SK-N-SH treated with all-trans-retinoic acid at 6 μM for 48 hours (cell line): ENCODE measurements around the gene MVK.
A peak's percentile ranks its signal among the peaks of the same experiment; 100 is the strongest.

Source experiments
- ATAC-seq: fragments of 200-7000 bp; cut with Tn5 transposase; 3 replicates; pipeline ENCODE4 v1.9.1; 2020; ENCODE audit warnings: mild to moderate bottlenecking, moderate library complexity
- ARNTL ChIP-seq: fragments of 450-650 bp; formaldehyde crosslinking; IDR thresholded peaks from 2 replicates; pipeline ENCODE4 v1.5.0; 2020; ENCODE audit warnings: low read depth, mild to moderate bottlenecking, moderate library complexity, borderline replicate concordance
- BACH2 ChIP-seq: fragments of 250-450 bp; sonication (Bioruptor Pico); IDR thresholded peaks from 2 replicates; pipeline ENCODE4 v1.9.0; 2021; ENCODE audit warnings: mild to moderate bottlenecking, borderline replicate concordance
- CSDC2 ChIP-seq: fragments of 250-450 bp; sonication (Bioruptor Pico); IDR thresholded peaks from 2 replicates; pipeline ENCODE4 v1.5.0; 2020; ENCODE audit warnings: mild to moderate bottlenecking, moderate library complexity
- ESRRG ChIP-seq: fragments of 250-450 bp; sonication (Bioruptor Pico); IDR thresholded peaks from 2 replicates; pipeline ENCODE4 v1.6.1; 2021; ENCODE audit warnings: mild to moderate bottlenecking
- GLIS3 ChIP-seq: fragments of 250-450 bp; sonication (Bioruptor Pico); IDR thresholded peaks from 2 replicates; pipeline ENCODE4 v1.5.0; 2020; ENCODE audit warnings: mild to moderate bottlenecking, moderate library complexity
- ISL1 ChIP-seq: fragments of 250-450 bp; sonication (Bioruptor Pico); IDR thresholded peaks from 2 replicates; pipeline ENCODE4 v2.1.2; 2022; ENCODE audit warnings: mild to moderate bottlenecking, moderate library complexity
- OSR1 ChIP-seq: fragments of 250-450 bp; sonication (Bioruptor Pico); IDR thresholded peaks from 2 replicates; pipeline ENCODE4 v1.8.0; 2022; ENCODE audit warnings: moderate library complexity, mild to moderate bottlenecking, inconsistent platforms
- PATZ1 ChIP-seq: fragments of 250-450 bp; sonication (Bioruptor Pico); IDR thresholded peaks from 2 replicates; pipeline ENCODE4 v1.8.0; 2020; ENCODE audit warnings: mild to moderate bottlenecking, moderate library complexity, borderline replicate concordance
- POU6F1 ChIP-seq: fragments of 250-450 bp; sonication (Bioruptor Pico); IDR thresholded peaks from 2 replicates; pipeline ENCODE4 v1.8.0; 2021; ENCODE audit warnings: low read depth, mild to moderate bottlenecking, moderate library complexity, borderline replicate concordance
- PPARA ChIP-seq: fragments of 250-450 bp; sonication (Bioruptor Pico); IDR thresholded peaks from 2 replicates; pipeline ENCODE4 v1.5.0; 2020; ENCODE audit warnings: mild to moderate bottlenecking, borderline replicate concordance
- RARB ChIP-seq: fragments of 250-450 bp; sonication (Bioruptor Pico); IDR thresholded peaks from 2 replicates; pipeline ENCODE4 v1.8.0; 2021; ENCODE audit warnings: mild to moderate bottlenecking, moderate library complexity
- SNAI2 ChIP-seq: fragments of 250-450 bp; sonication (Bioruptor Pico); IDR thresholded peaks from 2 replicates; pipeline ENCODE4 v1.5.0; 2020; ENCODE audit warnings: mild to moderate bottlenecking, moderate library complexity
- TCF4 ChIP-seq: fragments of 250-450 bp; sonication (Bioruptor Pico); IDR thresholded peaks from 2 replicates; pipeline ENCODE4 v1.8.0; 2021; ENCODE audit warnings: mild to moderate bottlenecking, moderate library complexity, borderline replicate concordance
- TOX ChIP-seq: fragments of 250-450 bp; sonication (Bioruptor Pico); IDR thresholded peaks from 2 replicates; pipeline ENCODE4 v1.8.0; 2021; ENCODE audit warnings: mild to moderate bottlenecking, moderate library complexity, borderline replicate concordance
- ZC3H10 ChIP-seq: fragments of 250-450 bp; sonication (Bioruptor Pico); IDR thresholded peaks from 2 replicates; pipeline ENCODE4 v1.5.1; 2021; ENCODE audit warnings: mild to moderate bottlenecking, moderate library complexity
- ZFP3 ChIP-seq: fragments of 250-450 bp; sonication (Bioruptor Pico); IDR thresholded peaks from 2 replicates; pipeline ENCODE4 v1.5.0; 2020; ENCODE audit warnings: mild to moderate bottlenecking, moderate library complexity
- ZNF565 ChIP-seq: fragments of 450-650 bp; formaldehyde crosslinking; conservative IDR thresholded peaks from 2 replicates; pipeline ENCODE4 v1.5.0; 2020; ENCODE audit warnings: low read depth, mild to moderate bottlenecking, moderate library complexity
- ZNF70 ChIP-seq: fragments of 450-650 bp; formaldehyde crosslinking; IDR thresholded peaks from 2 replicates; pipeline ENCODE4 v1.5.0; 2020; ENCODE audit warnings: mild to moderate bottlenecking, moderate library complexity
- TF ChIP-seq, protein P1 (sequence below): fragments of 250-450 bp; sonication (Bioruptor Pico); IDR thresholded peaks from 2 replicates; pipeline ENCODE4 v1.5.0; 2020; ENCODE audit warnings: mild to moderate bottlenecking, moderate library complexity
- TF ChIP-seq, protein P2 (sequence below): fragments of 250-450 bp; sonication (Bioruptor Pico); IDR thresholded peaks from 2 replicates; pipeline ENCODE4 v1.5.1; 2021; ENCODE audit warnings: mild to moderate bottlenecking, moderate library complexity
- TF ChIP-seq, protein P3 (sequence below): fragments of 250-450 bp; sonication (Bioruptor Pico); IDR thresholded peaks from 2 replicates; pipeline ENCODE4 v1.5.1; 2020; ENCODE audit warnings: low read depth, mild to moderate bottlenecking, moderate library complexity

Gene MVK

GRCh38 chr12:109596418-109597244 is 23.0 kb downstream of the MVK start:
- no peak for ATAC-seq
- TF ChIP-seq ESRRG (CRISPR knock-in tag) (no peak), ARNTL (CRISPR knock-in tag) (no peak), POU6F1 (CRISPR knock-in tag) (no peak), CSDC2 (CRISPR knock-in tag) (no peak), ISL1 (CRISPR knock-in tag) (no peak), ZNF70 (CRISPR knock-in tag) (no peak), PPARA (no peak)
- TF ChIP-seq, protein P1, sequence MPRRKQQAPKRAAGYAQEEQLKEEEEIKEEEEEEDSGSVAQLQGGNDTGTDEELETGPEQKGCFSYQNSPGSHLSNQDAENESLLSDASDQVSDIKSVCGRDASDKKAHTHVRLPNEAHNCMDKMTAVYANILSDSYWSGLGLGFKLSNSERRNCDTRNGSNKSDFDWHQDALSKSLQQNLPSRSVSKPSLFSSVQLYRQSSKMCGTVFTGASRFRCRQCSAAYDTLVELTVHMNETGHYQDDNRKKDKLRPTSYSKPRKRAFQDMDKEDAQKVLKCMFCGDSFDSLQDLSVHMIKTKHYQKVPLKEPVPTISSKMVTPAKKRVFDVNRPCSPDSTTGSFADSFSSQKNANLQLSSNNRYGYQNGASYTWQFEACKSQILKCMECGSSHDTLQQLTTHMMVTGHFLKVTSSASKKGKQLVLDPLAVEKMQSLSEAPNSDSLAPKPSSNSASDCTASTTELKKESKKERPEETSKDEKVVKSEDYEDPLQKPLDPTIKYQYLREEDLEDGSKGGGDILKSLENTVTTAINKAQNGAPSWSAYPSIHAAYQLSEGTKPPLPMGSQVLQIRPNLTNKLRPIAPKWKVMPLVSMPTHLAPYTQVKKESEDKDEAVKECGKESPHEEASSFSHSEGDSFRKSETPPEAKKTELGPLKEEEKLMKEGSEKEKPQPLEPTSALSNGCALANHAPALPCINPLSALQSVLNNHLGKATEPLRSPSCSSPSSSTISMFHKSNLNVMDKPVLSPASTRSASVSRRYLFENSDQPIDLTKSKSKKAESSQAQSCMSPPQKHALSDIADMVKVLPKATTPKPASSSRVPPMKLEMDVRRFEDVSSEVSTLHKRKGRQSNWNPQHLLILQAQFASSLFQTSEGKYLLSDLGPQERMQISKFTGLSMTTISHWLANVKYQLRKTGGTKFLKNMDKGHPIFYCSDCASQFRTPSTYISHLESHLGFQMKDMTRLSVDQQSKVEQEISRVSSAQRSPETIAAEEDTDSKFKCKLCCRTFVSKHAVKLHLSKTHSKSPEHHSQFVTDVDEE (CRISPR knock-in tag), result no peak
- TF ChIP-seq, protein P2, sequence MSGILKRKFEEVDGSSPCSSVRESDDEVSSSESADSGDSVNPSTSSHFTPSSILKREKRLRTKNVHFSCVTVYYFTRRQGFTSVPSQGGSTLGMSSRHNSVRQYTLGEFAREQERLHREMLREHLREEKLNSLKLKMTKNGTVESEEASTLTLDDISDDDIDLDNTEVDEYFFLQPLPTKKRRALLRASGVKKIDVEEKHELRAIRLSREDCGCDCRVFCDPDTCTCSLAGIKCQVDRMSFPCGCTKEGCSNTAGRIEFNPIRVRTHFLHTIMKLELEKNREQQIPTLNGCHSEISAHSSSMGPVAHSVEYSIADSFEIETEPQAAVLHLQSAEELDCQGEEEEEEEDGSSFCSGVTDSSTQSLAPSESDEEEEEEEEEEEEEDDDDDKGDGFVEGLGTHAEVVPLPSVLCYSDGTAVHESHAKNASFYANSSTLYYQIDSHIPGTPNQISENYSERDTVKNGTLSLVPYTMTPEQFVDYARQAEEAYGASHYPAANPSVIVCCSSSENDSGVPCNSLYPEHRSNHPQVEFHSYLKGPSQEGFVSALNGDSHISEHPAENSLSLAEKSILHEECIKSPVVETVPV (CRISPR knock-in tag), result no peak

DNA sequence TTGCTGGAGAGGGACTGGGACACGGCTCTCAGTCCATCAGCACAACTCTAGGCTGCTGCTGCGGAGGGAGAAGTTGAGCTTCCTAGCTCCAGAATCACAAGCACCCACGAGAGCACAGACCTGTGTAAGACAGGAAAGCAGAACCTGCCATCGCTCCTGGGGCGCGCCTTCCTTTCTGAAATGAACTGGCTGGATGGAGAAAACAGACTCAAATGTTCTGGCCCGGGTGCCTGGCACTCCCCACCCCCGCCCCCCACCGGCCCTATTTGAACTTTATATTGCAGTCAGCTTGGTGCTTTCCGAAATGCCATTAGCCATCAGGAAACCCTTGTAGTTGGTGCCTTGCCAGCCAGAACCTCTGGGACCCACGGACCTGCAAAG is 23.8 kb downstream of the MVK start:
- TF ChIP-seq ARNTL (CRISPR knock-in tag) (no peak), TCF4 (no peak), ZC3H10 (CRISPR knock-in tag) (no peak), POU6F1 (CRISPR knock-in tag) (no peak), RARB (CRISPR knock-in tag) (no peak), PATZ1 (CRISPR knock-in tag) (no peak), TOX (CRISPR knock-in tag) (no peak), BACH2 (CRISPR knock-in tag) (no peak), ISL1 (CRISPR knock-in tag) (no peak), GLIS3 (no peak), OSR1 (CRISPR knock-in tag) (no peak), SNAI2 (CRISPR knock-in tag) (no peak), ZFP3 (no peak), PPARA (no peak), ZNF565 (no peak), ESRRG (CRISPR knock-in tag) (no peak)
- TF ChIP-seq, protein P2 (CRISPR knock-in tag), result no peak
- TF ChIP-seq, protein P3, sequence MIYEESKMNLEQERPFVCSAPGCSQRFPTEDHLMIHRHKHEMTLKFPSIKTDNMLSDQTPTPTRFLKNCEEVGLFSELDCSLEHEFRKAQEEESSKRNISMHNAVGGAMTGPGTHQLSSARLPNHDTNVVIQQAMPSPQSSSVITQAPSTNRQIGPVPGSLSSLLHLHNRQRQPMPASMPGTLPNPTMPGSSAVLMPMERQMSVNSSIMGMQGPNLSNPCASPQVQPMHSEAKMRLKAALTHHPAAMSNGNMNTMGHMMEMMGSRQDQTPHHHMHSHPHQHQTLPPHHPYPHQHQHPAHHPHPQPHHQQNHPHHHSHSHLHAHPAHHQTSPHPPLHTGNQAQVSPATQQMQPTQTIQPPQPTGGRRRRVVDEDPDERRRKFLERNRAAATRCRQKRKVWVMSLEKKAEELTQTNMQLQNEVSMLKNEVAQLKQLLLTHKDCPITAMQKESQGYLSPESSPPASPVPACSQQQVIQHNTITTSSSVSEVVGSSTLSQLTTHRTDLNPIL (CRISPR knock-in tag), result no peak
- TF ChIP-seq, protein P1 (CRISPR knock-in tag), result no peak

More for the DNA sequence above, 23.8 kb downstream of the MVK start:
- peak; percentile 17; the same call in 2 of the 3 replicates for ATAC-seq
